HG03060 (cell line): ENCODE results near the gene CD207.
"Not testable (repeated sequence)": the region's sequence is repeated elsewhere in the genome, so short reads cannot be mapped to it uniquely, and the experiment has no call there.

Experiments
- ATAC-seq: cut with Tn5 transposase; IDR thresholded peaks from one replicate; pipeline ENCODE4 v1.9.1; 2021; ENCODE audit warnings: low read depth, moderate number of reproducible peaks; ENCODE audit not compliant: unreplicated experiment

The CD207 gene

DNA sequence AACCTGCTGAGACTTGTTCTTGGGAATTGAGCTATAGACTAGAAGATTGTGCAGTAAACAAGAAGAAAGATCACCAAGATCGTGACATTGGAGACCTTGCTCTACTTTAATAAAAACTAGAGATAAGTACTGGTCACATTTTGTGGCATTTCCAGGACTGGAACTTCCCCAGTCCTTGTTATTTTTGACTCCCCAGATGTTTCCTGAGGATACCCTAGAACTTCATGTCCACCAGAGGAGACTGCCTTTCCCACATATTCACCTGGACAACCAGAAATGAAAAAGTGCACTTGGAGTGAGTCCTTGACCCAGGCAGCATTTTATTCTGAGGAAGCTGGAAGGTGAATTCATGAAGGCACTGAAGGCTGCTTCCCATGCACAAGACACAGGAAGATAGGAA lies 5.7 kb downstream of the CD207 start:
- ATAC-seq: no peak

DNA sequence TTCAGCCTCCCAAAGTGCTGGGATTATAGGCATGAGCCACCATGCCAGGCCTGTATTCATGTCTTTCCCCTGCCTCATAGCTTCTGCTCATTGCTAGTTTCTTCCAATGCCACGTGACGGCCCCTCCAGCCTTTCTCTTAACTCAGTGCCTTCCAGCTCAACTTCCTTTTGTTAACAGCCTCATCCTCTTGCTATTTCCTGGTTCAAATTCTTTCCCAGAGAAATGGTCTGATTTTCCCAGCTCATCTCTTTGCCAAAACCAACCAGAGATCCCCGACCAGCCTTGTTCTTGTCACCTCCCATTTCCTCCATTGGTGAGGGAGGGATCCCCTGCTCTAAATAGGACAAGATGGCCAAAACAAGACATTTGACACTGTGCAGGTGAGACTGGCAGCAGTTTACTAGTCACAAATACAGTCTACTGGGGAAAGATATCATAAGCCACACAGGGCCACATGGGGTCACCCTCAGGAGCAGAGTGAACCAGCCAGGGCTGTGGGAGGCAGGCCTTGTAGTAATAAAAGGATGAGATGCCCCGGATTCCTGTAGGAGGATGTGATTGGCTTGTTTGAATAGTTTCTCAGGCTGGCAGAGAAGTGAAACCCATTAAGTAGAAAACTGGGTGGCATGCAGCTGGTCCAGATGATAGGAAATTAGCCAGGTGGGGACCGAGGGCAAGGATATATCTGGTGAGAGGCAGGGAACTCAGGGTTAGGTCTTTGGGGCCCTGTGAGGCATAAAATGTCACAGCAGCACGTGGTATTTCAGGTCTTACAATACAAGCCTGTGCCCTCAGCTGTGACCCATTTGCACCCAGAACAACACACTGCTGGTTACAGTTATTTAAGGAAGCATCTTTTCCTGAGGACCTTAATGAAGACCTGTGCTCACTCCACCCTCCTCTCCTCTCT lies 6.4 kb downstream of the CD207 start:
- no peak for ATAC-seq

- no peak for ATAC-seq
Observed at GRCh38 chr2:70828115-70828514, 7.5 kb downstream of the CD207 start.

DNA sequence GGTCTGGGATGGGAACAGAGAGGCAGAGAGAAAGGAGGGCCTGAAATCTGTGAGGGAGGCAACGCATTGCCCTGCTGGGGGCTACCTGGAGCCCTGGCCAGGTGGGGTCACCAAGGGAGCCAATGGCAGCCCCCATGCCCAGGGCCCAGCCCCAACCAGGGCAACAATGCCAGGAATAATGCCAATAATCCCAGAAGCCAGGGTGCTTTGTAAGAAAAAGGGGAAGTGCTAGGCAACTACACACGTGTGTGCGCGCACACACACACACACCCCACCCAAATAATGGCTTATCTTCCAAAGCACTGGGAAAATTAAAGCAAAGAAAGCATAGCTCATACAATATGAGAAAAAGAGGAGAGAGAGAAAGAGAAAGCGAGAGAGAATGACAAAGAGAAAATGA lies 8.2 kb downstream of the CD207 start:
- no peak for ATAC-seq

DNA sequence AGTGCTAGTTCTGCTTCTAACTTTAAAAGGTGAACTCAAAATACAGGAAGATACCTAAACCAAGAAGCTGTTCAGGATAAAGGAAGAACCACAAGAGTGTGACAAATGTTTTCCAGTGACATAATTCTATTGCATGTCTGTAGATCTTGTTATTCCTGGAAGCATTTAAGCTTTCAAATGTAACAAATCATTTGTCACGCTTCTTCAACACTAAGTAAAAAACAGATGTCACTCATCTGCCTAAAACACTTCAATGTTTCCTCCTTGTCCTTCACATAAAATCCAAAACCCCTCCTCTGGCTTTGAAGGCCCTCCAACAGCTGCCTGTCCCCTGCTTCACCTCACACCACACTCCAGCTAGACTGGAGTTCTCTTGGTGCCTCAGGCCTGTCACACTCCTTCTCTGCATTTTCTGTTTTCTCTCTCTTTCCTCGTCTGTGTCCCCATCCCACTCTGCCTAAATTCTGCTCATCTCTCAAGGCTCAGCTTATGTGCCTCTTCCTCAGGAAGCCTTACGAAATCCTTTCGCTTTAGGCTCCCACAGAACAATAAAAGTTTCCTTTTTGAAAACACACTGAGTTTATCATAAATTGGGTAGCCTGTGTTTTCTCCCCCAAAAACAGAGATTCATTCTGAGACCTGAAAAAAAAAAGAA lies 8.8 kb downstream of the CD207 start:
- no peak for ATAC-seq

GRCh38 chr2:70823249-70823648 lies 12.4 kb downstream of the CD207 start:
- no peak for ATAC-seq

DNA sequence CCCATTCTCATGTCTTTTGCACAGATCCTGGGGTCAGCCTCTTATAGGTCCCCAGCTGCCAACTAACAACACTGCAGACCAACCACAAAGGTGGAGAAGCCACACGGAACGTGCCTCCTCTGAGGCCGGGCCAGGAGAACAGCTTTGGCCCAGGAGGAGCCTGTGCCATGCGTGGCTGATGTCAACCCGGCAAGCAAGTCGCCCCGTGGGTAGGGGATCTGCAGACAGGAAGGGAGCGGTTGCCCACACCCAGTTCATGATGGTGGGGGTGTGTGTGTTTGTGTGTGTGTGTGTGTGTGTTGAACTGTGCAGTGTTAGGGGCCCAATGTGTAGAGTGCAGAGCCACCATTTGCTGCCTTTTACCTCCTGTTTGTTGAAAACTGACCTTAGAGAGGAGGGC lies 12.8 kb downstream of the CD207 start:
- ATAC-seq: no peak

- ATAC-seq: no peak
Observed at GRCh38 chr2:70820499-70820898, 15.1 kb downstream of the CD207 start, which contains the start of gene CLEC4F. Gene CLEC4F, minus strand, starts transcription at chr2:70820599. Its CDS starts 76 bp downstream, at chr2:70820523.

DNA sequence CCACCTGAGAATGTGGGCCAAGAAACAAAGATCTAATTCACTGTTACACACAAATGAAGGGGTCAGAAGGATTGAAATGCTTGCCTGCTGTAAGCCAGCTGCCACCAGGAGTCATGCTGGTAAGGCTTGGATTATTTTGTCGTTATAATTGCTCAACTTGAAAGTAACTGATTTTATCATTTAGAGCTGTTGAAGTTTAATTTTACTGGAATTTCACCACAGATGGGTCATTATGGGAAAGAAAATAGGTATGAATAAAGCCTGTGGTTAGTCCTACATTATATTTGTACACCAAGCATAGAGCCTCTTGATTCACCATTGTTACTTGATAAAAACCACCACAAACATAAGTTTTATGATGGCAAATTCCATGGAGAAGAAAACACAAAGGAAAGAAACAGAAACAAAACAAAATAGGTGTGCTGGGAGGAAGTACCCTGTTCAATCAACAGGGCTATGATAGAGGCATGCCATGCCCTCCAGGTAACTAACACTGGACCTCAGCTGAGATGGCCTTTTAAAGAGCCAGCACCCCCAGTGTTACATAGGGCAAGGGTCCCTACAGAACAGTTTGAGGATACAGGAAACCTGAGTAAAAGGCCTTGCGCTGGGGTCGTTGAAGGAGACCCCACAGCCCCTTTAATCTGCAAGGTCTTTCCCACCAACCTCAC lies 18.2 kb downstream of the CD207 start:
- ATAC-seq: no peak

DNA sequence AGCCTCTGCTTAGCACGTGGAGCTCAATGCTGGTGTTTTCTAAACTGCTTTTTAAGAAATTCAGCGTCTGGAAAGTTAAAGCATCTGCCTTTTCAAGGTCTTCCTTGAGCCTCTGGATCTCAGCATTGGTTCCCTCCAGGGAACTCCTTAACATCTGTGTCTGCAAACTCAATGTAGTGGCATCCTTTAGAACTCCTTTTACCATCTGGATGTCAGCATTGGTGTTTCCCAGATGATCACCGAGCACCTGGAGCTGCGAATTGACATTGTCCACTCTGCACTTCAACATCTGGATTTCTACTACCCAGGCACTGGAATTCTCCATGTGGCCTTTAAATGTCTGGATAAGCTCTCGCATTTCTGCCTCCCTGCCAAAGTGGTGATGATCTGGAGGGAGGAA lies 18.9 kb downstream of the CD207 start:
- ATAC-seq: no peak

- ATAC-seq: no peak
Observed at GRCh38 chr2:70808983-70809958, 26.3 kb downstream of the CD207 start.

- ATAC-seq: no peak
Observed at GRCh38 chr2:70807828-70808118, 27.8 kb downstream of the CD207 start.

DNA sequence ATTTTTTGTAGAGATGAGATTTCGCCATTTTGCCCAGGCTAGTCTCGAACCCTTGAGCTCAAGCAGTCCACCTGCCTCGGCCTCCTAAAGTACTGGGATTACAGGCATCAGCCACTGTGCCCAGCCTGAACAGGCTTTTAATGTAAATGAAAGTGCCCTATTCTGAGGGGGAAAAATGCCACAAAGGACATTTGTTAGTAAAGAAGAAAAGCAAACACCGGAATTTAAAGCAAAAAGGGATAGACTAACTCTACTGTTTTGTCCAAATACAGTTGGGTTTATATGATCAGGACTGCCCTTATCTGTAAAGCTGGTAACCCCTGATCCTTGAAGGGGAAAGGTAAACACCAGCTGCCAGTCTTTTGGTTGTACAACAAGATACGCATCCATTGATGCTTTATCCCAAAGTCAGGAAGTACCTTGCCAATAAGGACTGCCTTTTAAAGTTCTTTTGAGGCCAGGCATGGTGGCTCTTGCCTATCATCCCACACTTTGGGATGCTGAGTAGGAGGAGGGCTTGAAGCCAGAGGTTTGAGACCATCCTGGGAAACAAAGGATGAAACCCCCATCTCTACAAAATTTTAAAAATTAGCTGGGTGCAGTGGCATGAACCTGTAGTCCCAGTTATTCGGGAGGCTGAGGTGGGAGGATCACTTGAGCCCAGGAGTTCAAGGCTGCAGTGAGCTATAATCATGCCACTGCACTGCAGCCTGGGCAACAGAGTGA lies 28.4 kb downstream of the CD207 start:
- no peak for ATAC-seq

DNA sequence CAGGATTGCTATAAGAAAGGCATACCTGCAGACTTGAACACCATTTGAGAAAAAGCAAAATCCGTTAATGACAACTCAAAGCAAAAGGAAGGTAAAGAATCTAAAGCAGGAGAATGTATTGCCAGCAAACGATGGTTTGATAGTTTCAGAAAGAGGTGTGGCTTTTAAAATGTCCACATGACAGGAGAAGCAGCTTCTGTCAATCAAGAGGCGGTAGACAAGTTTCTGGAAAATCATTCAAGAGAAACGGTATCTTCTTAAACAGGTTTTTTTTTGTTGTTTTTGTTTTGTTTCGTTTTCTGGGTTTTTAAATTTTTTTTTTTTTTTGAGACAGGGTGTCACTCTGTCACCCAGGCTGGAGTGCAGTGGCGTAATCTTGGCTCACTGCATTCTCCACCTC lies 29.0 kb downstream of the CD207 start:
- no peak for ATAC-seq

DNA sequence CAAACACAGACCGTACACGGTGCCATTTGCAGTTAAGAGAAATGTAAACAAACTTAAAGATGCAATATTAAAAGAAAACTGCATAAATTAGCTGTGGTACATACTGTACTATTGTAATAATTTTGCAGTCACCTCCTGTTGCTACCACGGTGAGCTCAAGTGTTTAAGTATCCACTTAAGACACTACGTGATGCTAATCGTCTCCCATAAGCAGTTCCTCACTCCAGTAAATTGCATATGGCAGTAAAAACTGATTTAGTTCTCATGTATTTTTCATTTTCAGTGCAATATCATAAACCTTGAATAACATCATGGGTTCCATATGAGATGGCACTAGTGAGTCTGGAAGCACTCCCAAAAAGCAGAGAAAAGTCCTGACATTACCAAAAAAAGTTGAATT lies 29.6 kb downstream of the CD207 start:
- no peak for ATAC-seq

GRCh38 chr2:70801607-70802263 lies 33.9 kb downstream of the CD207 start:
- ATAC-seq: no peak

DNA sequence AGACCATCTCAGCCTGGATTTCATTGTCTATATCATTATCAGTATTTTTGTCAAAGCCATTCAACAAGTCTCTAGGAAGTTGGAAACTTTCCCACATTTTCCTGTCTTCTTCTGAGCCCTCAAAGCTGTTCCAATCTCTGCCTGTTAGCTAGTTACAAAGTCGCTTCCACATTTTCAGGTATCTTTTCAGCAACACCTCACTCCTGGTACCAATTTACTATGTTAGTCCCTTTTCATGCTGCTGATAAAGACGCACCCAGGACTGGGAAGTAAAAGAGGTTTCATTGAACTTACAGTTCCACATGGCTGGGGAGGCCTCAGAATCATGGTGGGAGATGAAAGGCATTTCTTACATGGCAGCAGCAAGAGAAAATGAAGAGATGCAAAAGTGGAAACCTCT lies 35.9 kb downstream of the CD207 start:
- no peak for ATAC-seq

GRCh38 chr2:70797996-70798395 lies 37.6 kb downstream of the CD207 start:
- ATAC-seq: not testable (repeated sequence)

DNA sequence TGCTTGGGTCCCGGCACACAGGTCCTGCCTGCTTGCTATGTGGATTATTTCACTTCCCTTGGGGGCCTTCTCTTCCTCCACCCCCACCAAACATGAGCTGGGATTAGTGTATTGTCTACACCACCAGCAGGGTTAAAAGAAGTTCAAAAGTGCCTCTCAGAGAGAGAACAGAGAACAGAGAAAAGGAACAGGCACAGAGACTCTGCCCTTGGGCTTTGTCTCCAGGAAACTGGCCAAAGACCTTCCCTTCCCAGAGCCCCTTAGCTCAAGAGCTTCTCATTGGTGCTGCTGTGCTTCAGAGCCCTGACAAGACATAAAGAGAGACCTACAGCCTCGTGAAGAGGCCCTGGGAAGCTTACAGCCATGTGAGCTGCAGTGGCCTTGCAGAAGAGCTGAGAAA lies 38.1 kb downstream of the CD207 start:
- ATAC-seq: no peak
